Activated naive CD8-positive, alpha-beta T cell treated with anti-CD3 and anti-CD28 coated beads, Interleukin-2, amount 50 U/mL, for 24 hours (primary cell): ENCODE results near the gene PARN.

Source experiments
- ATAC-seq: fragments of 150-1000 bp; cut with Tn5 transposase; one replicate; pipeline ENCODE4 v1.10.0; 2021
- DNase-seq: peaks from one replicate; pipeline ENCODE4 v3.0.0; 2021
- H3K27ac Mint-ChIP-seq: one replicate; pipeline ENCODE4 v1.8.0; 2021; ENCODE audit warnings: mild to moderate bottlenecking, mixed read lengths
- H3K27me3 Mint-ChIP-seq: one replicate; pipeline ENCODE4 v1.8.0; 2021; ENCODE audit warnings: mixed read lengths
- H3K36me3 Mint-ChIP-seq: one replicate; pipeline ENCODE4 v1.8.0; 2021; ENCODE audit warnings: low read depth, mixed read lengths
- H3K4me1 Mint-ChIP-seq: one replicate; pipeline ENCODE4 v1.8.0; 2021; ENCODE audit warnings: mixed read lengths
- H3K4me3 Mint-ChIP-seq: one replicate; pipeline ENCODE4 v1.8.0; 2021; ENCODE audit warnings: mild to moderate bottlenecking, moderate library complexity, mixed read lengths
- H3K9me3 Mint-ChIP-seq: one replicate; pipeline ENCODE4 v1.8.0; 2021; ENCODE audit warnings: mixed read lengths

Gene PARN

DNA sequence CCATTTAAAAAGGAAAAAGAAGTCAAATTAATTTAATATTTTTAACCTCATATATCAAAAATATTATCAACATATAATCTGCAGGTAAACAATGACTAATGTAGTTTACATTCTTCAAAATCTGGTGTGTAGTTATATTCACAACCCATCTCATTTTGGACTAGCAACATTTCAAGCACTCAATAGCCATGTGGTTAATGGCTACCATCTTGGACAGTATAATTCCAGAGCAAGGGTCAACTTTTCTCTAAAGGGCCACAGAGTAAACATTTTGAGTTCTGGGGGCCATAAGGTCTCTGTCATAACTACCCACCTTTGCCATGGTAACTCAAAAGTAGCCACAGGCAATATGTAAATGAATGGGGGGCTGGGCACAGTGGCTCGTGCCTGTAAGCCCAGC is 153.9 kb downstream of the PARN start:
- no peaks in the 10 kb centered on the region for H3K4me1 Mint-ChIP-seq
- H3K36me3 Mint-ChIP-seq = peaks cover 48% of the 10 kb centered on the region
- ATAC-seq (no peak), DNase-seq (no peak)
- H3K27ac Mint-ChIP-seq = no peak overlapping the region
- no peaks in the 10 kb centered on the region for H3K27me3 Mint-ChIP-seq
- no peak overlapping the region for H3K4me3 Mint-ChIP-seq
- no peaks in the 10 kb centered on the region for H3K9me3 Mint-ChIP-seq

GRCh38 chr16:14475370-14476139 is 154.5 kb downstream of the PARN start:
- Mint-ChIP-seq H3K36me3 (peaks cover 44% of the 10 kb centered on the region), H3K4me1 (no peaks in the 10 kb centered on the region), H3K4me3 (no peak overlapping the region), H3K9me3 (no peaks in the 10 kb centered on the region), H3K27ac (no peak overlapping the region), H3K27me3 (no peaks in the 10 kb centered on the region)
- DNase-seq = no peak
- ATAC-seq = no peak

GRCh38 chr16:14473488-14473887 is 156.6 kb downstream of the PARN start:
- Mint-ChIP-seq H3K4me3 (no peak overlapping the region), H3K27ac (no peak overlapping the region), H3K36me3 (peaks cover 29% of the 10 kb centered on the region), H3K9me3 (no peaks in the 10 kb centered on the region), H3K4me1 (no peaks in the 10 kb centered on the region), H3K27me3 (no peaks in the 10 kb centered on the region)
- no peak for ATAC-seq
- DNase-seq = no peak

GRCh38 chr16:14472357-14472756 is 157.7 kb downstream of the PARN start:
- DNase-seq (no peak), ATAC-seq (no peak)

GRCh38 chr16:14470788-14471187 is 159.3 kb downstream of the PARN start:
- Mint-ChIP-seq H3K36me3 (peaks cover 29% of the 10 kb centered on the region), H3K27ac (no peak overlapping the region), H3K4me1 (no peaks in the 10 kb centered on the region), H3K27me3 (no peaks in the 10 kb centered on the region), H3K9me3 (peaks cover 3% of the 10 kb centered on the region), H3K4me3 (no peak overlapping the region)
- no peak for ATAC-seq
- DNase-seq = no peak

More at GRCh38 chr16:14472357-14472756, 157.7 kb downstream of the PARN start:
- no peaks in the 10 kb centered on the region for H3K4me1 Mint-ChIP-seq
- H3K9me3 Mint-ChIP-seq = no peaks in the 10 kb centered on the region
- no peak overlapping the region for H3K27ac Mint-ChIP-seq
- peaks cover 32% of the 10 kb centered on the region for H3K36me3 Mint-ChIP-seq
- no peak overlapping the region for H3K4me3 Mint-ChIP-seq
- no peaks in the 10 kb centered on the region for H3K27me3 Mint-ChIP-seq

- H3K4me3 Mint-ChIP-seq = no peak overlapping the region
- H3K27ac Mint-ChIP-seq = no peak overlapping the region
- peaks cover 11% of the 10 kb centered on the region for H3K9me3 Mint-ChIP-seq
- H3K27me3 Mint-ChIP-seq = no peaks in the 10 kb centered on the region
- DNase-seq = no peak
- no peak for ATAC-seq
- H3K4me1 Mint-ChIP-seq = no peaks in the 10 kb centered on the region
- H3K36me3 Mint-ChIP-seq = peaks cover 50% of the 10 kb centered on the region
These were observed 164.3 kb downstream of the PARN start for GRCh38 chr16:14465799-14466198.

DNA sequence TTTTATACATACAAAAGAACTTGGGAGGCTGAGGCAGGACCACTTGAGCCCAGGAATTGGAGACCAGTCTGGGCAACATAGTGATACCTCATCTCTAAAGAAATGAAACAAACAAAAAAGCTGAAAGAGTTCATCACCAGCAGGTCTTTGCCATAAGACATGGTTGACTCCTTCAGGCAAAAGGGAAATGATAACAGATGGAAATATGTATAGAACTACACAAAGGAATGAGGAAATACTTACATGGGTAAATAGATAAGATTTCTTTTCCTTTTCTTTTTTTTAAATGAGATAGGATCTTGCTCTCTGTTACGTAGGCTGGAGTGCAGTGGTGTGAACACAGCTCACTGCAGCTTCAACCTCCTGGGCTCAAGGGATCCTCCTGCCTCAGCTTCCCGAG is 165.3 kb downstream of the PARN start:
- Mint-ChIP-seq H3K4me1 (no peaks in the 10 kb centered on the region), H3K36me3 (peaks cover 51% of the 10 kb centered on the region), H3K4me3 (no peak overlapping the region), H3K27me3 (no peaks in the 10 kb centered on the region), H3K9me3 (peaks cover 11% of the 10 kb centered on the region), H3K27ac (no peak overlapping the region)
- ATAC-seq (no peak), DNase-seq (no peak)

- no peak for ATAC-seq
- H3K4me1 Mint-ChIP-seq = no peaks in the 10 kb centered on the region
- DNase-seq = no peak
- H3K27me3 Mint-ChIP-seq = no peaks in the 10 kb centered on the region
- H3K4me3 Mint-ChIP-seq = no peak overlapping the region
- peaks cover 51% of the 10 kb centered on the region for H3K36me3 Mint-ChIP-seq
- H3K27ac Mint-ChIP-seq = no peak overlapping the region
- H3K9me3 Mint-ChIP-seq = peaks cover 11% of the 10 kb centered on the region
These were observed 165.9 kb downstream of the PARN start for GRCh38 chr16:14464192-14464591.

DNA sequence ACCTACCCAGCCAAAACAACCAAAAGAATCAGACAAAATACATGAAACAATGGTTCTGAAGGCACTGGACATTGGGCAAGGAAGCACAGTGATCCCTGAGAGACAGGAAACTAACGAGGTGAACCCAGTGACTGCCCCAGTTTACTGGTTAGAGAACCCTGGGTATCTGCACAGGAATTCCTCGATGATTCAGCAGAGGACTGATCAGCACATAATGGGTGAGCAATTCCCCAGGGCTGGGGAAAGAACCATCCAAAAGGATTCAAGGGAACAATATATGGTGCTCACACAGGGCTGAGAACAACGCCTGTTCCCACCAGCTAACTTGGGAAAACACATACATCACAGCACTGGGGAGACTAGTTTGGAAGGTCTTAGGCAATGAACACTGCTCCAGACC is 167.2 kb downstream of the PARN start:
- H3K36me3 Mint-ChIP-seq = peaks cover 52% of the 10 kb centered on the region
- H3K4me3 Mint-ChIP-seq = no peak overlapping the region
- ATAC-seq (no peak), DNase-seq (no peak)
- no peaks in the 10 kb centered on the region for H3K4me1 Mint-ChIP-seq
- no peak overlapping the region for H3K27ac Mint-ChIP-seq
- H3K9me3 Mint-ChIP-seq = peaks cover 11% of the 10 kb centered on the region
- H3K27me3 Mint-ChIP-seq = no peaks in the 10 kb centered on the region

DNA sequence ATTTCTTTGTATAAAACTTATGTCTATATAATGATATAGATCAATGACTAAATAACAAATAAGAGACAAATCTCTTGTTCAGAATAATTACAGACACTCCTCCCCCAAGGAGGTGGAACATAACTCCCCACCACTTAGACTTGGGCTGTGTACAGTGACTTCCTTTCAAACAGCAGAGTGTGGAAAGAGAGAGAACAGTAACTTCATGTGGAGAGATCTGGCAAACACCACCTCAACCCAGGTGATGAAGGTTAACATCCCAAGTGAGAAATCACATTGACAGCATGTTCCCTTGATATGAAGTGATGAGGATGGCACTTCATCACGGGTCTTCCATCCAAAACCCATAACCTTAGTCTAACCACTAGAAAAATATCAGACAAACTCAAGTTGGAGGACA is 169.3 kb downstream of the PARN start:
- H3K4me1 Mint-ChIP-seq = no peaks in the 10 kb centered on the region
- DNase-seq (no peak), ATAC-seq (no peak)
- peaks cover 49% of the 10 kb centered on the region for H3K36me3 Mint-ChIP-seq
- no peak overlapping the region for H3K27ac Mint-ChIP-seq
- H3K27me3 Mint-ChIP-seq = no peaks in the 10 kb centered on the region
- H3K9me3 Mint-ChIP-seq = peaks cover 8% of the 10 kb centered on the region
- H3K4me3 Mint-ChIP-seq = no peak overlapping the region

DNA sequence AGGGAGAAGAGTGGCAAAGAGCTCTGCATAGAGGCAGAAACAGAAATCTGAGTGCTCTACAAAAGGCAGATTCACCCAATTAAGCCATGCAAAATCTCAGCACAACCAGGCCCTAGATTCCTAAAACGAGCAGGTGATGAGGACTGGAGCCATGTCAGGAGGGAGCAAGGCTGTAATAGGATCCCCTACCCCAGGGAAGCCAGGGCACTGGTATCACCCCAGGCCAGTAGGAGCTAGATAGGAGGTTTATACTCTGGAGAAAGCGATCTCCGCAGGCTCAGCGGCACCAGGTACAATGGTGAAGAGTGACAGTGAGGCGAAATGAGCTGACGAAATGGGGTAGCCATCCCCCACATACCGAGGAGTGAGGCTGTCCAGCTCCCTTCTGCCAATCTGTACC is 171.5 kb downstream of the PARN start:
- ATAC-seq (no peak), DNase-seq (no peak)
- peaks cover 34% of the 10 kb centered on the region for H3K36me3 Mint-ChIP-seq
- no peaks in the 10 kb centered on the region for H3K4me1 Mint-ChIP-seq
- H3K27ac Mint-ChIP-seq = no peak overlapping the region
- H3K4me3 Mint-ChIP-seq = no peak overlapping the region
- no peaks in the 10 kb centered on the region for H3K27me3 Mint-ChIP-seq
- H3K9me3 Mint-ChIP-seq = peaks cover 3% of the 10 kb centered on the region

DNA sequence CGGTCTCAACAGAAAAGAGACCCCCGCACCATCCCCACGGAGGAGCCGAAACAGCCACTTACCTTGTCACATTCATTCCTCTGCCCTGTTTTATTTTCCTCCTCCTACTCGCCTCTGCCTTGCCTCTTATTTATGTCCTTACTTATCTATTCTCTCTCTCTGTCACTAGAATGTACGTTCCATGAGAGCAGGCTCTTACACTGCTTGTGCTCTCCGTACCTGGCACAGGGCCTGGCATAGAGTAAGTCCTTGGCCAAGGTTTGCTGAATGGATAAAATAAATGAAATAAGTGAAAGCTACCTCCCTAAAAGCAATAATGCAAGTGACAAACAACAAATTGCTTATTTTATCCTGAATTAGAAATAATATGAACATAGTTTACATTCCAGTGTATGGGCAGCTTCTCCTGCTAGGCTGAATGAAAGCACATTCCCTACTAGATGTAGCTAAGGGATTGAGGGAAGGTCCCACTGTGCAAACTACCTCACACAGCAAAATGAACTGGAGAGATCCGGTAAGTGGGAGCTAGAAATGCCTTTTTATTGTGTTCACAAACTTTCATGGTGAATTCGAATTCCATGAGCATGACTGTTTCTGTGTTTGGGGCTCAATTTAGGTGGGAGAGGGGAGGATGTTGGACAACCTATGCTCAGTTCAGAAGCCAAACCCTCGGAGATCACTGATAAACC is 173.1 kb downstream of the PARN start:
- Mint-ChIP-seq H3K4me1 (no peaks in the 10 kb centered on the region), H3K27me3 (no peaks in the 10 kb centered on the region), H3K9me3 (no peaks in the 10 kb centered on the region), H3K36me3 (peaks cover 24% of the 10 kb centered on the region), H3K27ac (no peak overlapping the region), H3K4me3 (no peak overlapping the region)
- DNase-seq (no peak), ATAC-seq (no peak)

GRCh38 chr16:14455573-14455972 is 174.5 kb downstream of the PARN start:
- Mint-ChIP-seq H3K4me1 (no peaks in the 10 kb centered on the region), H3K36me3 (peaks cover 11% of the 10 kb centered on the region), H3K27ac (no peak overlapping the region), H3K4me3 (no peak overlapping the region), H3K27me3 (no peaks in the 10 kb centered on the region), H3K9me3 (no peaks in the 10 kb centered on the region)
- DNase-seq = no peak
- no peak for ATAC-seq

DNA sequence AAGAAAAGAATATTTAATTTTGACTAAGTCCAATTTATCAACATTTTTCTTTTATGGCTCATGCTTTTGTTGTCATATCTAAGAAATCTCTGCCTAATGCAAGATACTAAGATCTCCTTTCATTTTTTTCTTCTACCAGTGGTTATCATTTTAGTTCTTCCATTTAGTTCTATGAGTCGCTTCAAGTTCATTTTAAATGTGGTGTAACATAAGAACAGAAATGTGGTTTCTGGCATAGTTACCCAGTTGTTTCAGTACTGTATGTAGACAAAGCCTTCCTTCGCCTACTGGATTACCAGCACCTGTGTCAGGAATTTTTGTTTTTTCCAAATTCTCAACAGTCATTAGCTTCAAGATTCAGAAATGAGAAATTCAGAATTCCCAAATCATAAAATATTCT is 175.7 kb downstream of the PARN start:
- no peak for ATAC-seq
- no peaks in the 10 kb centered on the region for H3K9me3 Mint-ChIP-seq
- H3K36me3 Mint-ChIP-seq = peaks cover 11% of the 10 kb centered on the region
- no peak overlapping the region for H3K27ac Mint-ChIP-seq
- no peaks in the 10 kb centered on the region for H3K4me1 Mint-ChIP-seq
- DNase-seq = no peak
- H3K27me3 Mint-ChIP-seq = no peaks in the 10 kb centered on the region
- H3K4me3 Mint-ChIP-seq = no peak overlapping the region

DNA sequence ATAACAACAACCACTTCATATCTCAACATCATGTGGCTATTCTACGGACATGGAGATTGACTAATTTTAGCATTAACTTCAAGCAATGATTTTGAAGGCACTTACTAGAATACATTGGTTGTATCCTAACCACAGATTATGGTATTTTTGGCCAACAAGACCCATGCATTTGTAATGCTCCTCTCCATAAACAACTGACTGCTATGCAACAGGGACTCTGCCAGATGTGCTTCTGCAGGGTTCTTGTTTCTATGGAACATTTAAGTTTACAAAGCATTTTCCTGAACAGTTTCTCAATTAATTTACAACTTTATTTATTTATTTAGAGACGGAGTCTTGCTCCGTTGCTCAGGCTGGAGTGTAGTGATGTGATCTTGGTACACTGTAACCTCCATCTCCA is 178.0 kb downstream of the PARN start:
- Mint-ChIP-seq H3K27ac (no peak overlapping the region), H3K27me3 (no peaks in the 10 kb centered on the region)

More for the DNA sequence above, 178.0 kb downstream of the PARN start:
- no peak for DNase-seq
- peaks cover 4% of the 10 kb centered on the region for H3K36me3 Mint-ChIP-seq
- no peaks in the 10 kb centered on the region for H3K9me3 Mint-ChIP-seq
- no peak overlapping the region for H3K4me3 Mint-ChIP-seq
- no peak for ATAC-seq
- H3K4me1 Mint-ChIP-seq = no peaks in the 10 kb centered on the region
